ENCODE results near the gene SSC5D. TPM values are rescaled to one million over a fixed set of nuclear protein-coding genes. Genes with fewer than 3 reads are reported as not detected.
A peak's percentile ranks its signal among the peaks of the same experiment; 100 is the strongest.
"Not testable (repeated sequence)": the region's sequence is repeated elsewhere in the genome, so short reads cannot be mapped to it uniquely, and the experiment has no call there.

Gene SSC5D
- total RNA-seq, 1 donor from 2014 or later: 0.71 TPM

DNA sequence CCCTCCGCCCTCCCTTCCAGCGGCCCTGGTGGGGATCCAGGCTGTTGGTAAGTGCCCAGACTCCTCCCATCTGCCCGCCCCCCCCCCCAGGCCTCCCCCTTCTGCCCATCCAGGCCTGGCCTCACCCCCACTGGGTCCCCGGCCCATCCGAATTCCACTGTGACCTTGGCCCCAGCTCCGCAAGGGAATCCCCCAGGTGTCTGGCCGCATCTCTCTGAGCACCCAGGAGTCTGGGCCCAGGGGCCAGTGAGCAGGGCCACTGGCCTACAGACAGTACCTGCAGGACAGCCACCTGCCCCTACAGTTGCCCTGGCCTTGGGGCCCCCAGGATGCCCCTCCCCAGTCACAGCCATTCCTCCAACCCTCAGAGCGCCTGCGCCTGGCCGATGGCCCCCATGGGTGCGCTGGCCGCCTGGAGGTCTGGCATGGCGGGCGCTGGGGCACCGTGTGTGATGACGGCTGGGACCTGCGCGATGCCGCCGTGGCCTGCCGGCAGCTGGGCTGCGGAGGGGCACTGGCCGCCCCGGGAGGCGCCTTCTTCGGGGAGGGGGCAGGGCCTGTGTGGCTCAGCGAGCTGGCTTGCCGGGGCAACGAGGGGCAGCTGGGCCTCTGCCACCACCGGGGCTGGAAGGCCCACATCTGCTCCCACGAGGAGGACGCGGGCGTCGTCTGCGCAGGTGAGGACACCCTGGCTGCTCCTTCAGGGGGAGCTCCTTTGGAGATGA is 912 bp downstream of the SSC5D start:
- intact Hi-C loops (cut with micrococcal nuclease): no loop called here
- DNase-seq (ENCODE audit: low spot score): no peak
- Mint-ChIP-seq H3K4me3 (ENCODE audit: low read depth) (no peak overlapping the region), H3K27ac (no peak overlapping the region), H3K4me1 (ENCODE audit: low read depth) (peaks cover 12% of the 10 kb centered on the region), H3K27me3 (ENCODE audit: low read depth) (peaks cover 2% of the 10 kb centered on the region), H3K36me3 (ENCODE audit: low read depth) (no peaks in the 10 kb centered on the region), H3K9me3 (no peaks in the 10 kb centered on the region)

DNA sequence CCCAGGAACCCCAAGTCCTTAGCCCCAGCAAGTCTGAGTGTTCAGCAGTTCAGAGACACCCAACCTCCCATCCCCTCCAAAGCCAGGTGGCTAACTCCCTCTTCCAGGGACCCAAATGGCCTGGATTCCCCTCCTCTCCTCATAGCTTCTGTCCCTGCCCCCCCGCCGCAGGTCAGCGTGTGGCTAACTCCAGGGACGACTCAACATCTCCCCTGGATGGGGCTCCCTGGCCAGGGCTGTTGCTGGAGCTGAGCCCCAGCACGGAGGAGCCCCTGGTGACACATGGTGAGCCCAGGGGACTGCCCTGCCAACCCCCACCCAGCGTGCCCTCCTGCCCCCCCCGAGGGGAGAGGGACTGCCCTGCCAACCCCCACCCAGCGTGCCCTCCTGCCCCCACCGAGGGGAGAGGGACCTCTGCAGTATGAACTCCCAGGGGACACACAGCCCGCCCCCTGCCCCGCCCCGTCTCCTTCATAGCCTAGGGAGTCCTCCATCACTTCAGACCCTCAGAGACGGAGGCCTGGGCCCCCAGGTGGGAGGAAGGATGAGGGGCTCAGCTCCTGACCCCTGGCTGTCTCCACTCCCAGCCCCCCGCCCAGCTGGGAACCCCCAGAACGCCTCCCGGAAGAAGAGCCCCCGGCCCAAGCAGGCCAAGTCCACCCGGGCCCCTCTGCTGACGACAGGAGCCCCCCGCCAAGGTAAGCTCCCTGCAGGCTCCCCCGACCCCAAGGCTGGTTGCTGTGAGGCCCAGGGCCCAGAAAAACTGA is 1.7 kb downstream of the SSC5D start:
- no peak overlapping the region for H3K27ac Mint-ChIP-seq
- H3K4me3 Mint-ChIP-seq (ENCODE audit: low read depth): no peak overlapping the region
- DNase-seq (ENCODE audit: low spot score): no peak
- peaks cover 12% of the 10 kb centered on the region for H3K4me1 Mint-ChIP-seq (ENCODE audit: low read depth)
- no peaks in the 10 kb centered on the region for H3K9me3 Mint-ChIP-seq
- no peaks in the 10 kb centered on the region for H3K36me3 Mint-ChIP-seq (ENCODE audit: low read depth)
- H3K27me3 Mint-ChIP-seq (ENCODE audit: low read depth): peaks cover 2% of the 10 kb centered on the region
- intact Hi-C loops (cut with micrococcal nuclease): no loop called here

DNA sequence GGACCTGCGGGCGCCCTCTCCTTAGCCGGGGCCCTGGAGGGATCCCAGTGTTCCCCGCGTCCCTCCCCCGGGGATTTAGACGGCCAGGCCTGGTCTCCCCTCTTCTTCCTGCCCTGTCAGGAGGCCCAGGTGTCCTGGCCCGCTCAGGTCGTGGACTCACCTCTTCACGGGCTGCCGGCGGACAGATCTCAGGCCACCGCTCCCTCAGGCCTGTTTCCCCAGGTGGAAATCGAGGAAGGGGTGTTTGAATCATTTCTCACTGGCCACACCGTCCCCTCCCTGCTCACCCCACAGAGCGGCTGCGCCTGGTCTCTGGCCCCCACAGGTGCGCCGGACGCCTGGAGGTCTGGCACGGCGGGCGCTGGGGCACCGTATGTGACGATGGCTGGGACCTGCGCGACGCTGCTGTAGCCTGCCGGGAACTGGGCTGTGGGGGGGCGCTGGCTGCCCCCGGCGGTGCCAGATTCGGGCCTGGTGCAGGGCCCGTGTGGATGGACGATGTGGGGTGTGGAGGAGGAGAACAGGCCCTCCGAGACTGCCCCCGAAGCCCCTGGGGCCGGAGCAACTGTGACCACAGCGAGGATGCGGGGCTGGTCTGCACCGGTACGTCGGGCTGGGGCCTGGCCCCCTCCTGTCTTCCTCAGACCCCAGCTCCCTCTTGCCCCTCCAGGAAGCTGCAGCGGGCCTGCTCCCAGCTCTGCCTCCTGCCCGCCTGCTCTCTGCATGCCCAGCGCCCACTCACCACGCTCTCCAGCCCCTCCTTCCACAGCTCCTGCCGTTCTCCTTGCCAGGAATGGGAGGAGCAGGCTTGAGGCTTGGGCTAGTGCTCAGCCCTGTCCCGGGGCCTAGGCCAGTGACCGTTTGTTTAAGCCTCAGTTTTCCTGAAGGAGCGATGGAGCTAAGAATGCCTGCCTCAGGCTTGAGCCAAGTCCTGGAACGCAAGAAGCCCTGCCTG is 2.5 kb downstream of the SSC5D start:
- Mint-ChIP-seq H3K36me3 (ENCODE audit: low read depth) (no peaks in the 10 kb centered on the region), H3K9me3 (no peaks in the 10 kb centered on the region), H3K27me3 (ENCODE audit: low read depth) (peaks cover 2% of the 10 kb centered on the region), H3K4me3 (ENCODE audit: low read depth) (no peak overlapping the region), H3K27ac (no peak overlapping the region), H3K4me1 (ENCODE audit: low read depth) (peaks cover 12% of the 10 kb centered on the region)
- DNase-seq (ENCODE audit: low spot score): no peak
- intact Hi-C loops (cut with micrococcal nuclease): no loop called here

DNA sequence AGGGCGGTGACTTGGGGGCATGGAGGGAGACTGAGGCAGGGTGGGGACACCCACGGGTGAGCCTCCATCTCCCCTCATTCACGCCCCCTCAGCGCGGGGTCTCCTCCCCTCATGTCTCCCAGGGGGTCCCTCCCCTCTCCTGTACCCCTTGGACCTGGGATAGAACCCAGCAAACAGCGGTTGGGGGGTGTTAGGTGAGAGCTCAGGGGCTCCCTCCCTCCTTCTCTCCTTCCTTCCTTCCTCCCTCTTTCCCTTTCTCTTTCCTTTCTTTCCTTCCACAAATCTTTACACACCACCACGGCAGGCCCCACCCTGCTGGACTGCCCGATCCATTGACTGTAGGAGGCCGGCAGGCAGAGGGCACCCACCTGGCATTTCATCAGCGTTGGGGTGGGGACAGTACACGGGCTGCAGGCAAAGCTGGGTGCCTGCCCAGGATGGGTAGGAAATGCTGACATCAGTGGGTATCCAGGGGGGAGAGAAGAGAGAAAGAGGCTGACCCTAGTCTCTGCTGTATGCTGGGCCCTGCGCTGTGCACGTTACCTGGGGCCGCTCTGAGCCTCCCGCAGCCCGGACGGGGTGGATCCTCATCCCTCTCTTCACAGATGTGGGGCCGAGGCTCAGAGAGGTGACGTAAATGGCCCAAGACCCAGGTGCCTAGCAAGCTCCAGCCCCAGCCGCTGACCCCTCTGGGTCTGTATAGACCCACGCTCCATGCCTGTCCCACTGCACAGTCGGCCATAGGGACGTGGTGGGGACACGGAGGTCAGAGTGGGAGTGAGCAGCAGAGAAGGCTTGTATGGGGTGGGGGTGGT is 3.5 kb downstream of the SSC5D start:
- peaks cover 2% of the 10 kb centered on the region for H3K27me3 Mint-ChIP-seq (ENCODE audit: low read depth)

DNA sequence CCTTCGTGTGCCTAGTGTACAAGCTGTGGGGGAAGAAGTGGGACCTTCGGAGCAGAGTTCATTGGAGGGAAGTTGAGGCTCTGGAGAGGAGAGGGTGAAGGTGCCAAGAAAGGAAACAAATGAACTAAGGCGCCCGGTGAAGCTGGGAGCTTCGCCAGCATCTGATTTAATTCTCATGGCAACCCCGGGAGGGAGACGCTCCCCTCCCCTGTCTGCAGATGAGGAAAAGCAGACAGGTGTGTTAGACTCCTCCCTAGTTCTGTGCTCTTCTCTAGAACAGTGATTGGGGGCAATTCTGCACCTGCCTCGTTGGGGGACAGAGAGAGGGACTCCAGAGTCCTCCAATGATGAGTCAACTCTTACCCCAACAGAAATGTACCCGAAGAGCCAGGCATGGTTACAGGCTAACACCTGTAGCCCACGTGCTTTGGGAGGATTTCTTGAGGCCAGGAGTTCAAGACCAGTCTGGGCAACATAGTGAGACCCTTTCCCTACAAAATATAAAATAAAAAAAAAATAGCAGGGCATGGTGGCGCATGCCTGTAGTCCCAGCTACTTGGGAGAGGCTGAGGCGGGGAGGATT is 4.2 kb downstream of the SSC5D start:
- Mint-ChIP-seq H3K4me3 (ENCODE audit: low read depth) (no peak overlapping the region), H3K9me3 (no peaks in the 10 kb centered on the region), H3K4me1 (ENCODE audit: low read depth) (peaks cover 2% of the 10 kb centered on the region), H3K36me3 (ENCODE audit: low read depth) (no peaks in the 10 kb centered on the region), H3K27ac (no peak overlapping the region), H3K27me3 (ENCODE audit: low read depth) (peaks cover 2% of the 10 kb centered on the region)
- intact Hi-C loops (cut with micrococcal nuclease): no loop called here
- no peak for DNase-seq (ENCODE audit: low spot score)

More for the DNA sequence above, 3.5 kb downstream of the SSC5D start:
- Mint-ChIP-seq H3K4me3 (ENCODE audit: low read depth) (no peak overlapping the region), H3K9me3 (no peaks in the 10 kb centered on the region), H3K27ac (no peak overlapping the region), H3K4me1 (ENCODE audit: low read depth) (peaks cover 8% of the 10 kb centered on the region), H3K36me3 (ENCODE audit: low read depth) (no peaks in the 10 kb centered on the region)
- no peak for DNase-seq (ENCODE audit: low spot score)
- intact Hi-C loops (cut with micrococcal nuclease): no loop called here

- Mint-ChIP-seq H3K9me3 (no peaks in the 10 kb centered on the region), H3K27ac (no peak overlapping the region), H3K4me3 (ENCODE audit: low read depth) (no peak overlapping the region), H3K27me3 (ENCODE audit: low read depth) (peaks cover 2% of the 10 kb centered on the region), H3K4me1 (ENCODE audit: low read depth) (no peaks in the 10 kb centered on the region), H3K36me3 (ENCODE audit: low read depth) (no peaks in the 10 kb centered on the region)
- intact Hi-C loops (cut with micrococcal nuclease): no loop called here
- no peak for DNase-seq (ENCODE audit: low spot score)
Observed at GRCh38 chr19:55493052-55493644, 4.9 kb downstream of the SSC5D start.

DNA sequence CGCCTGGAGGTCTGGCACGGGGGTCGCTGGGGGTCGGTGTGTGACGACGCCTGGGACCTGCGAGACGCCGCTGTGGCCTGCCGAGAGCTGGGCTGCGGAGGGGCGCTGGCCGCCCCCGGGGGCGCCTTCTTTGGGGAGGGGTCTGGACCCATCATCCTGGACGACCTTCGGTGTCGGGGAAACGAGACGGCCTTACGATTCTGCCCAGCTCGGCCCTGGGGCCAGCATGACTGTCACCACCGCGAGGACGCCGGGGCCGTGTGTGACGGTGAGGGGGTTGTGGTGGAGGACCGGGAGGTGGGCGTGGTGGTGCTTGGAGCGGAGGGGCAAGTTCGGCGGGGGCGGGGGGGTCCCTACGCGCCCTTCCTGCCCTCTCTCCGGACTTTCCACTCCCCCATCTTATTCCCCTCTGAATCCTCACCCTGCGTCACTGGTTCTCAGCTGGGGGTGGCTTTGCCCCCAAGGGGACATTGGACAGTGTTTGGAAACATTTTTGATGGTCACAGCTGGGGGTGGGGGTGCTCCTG is 5.5 kb downstream of the SSC5D start:
- H3K9me3 Mint-ChIP-seq: no peaks in the 10 kb centered on the region
- H3K36me3 Mint-ChIP-seq (ENCODE audit: low read depth): no peaks in the 10 kb centered on the region
- no peak overlapping the region for H3K4me3 Mint-ChIP-seq (ENCODE audit: low read depth)
- H3K27me3 Mint-ChIP-seq (ENCODE audit: low read depth): peaks cover 2% of the 10 kb centered on the region
- DNase-seq (ENCODE audit: low spot score): no peak
- no peak overlapping the region for H3K27ac Mint-ChIP-seq
- intact Hi-C loops (cut with micrococcal nuclease): no loop called here
- H3K4me1 Mint-ChIP-seq (ENCODE audit: low read depth): no peaks in the 10 kb centered on the region

- H3K27me3 Mint-ChIP-seq (ENCODE audit: low read depth): peaks cover 2% of the 10 kb centered on the region
- H3K4me3 Mint-ChIP-seq (ENCODE audit: low read depth): peak overlapping the region; percentile 26
- H3K4me1 Mint-ChIP-seq (ENCODE audit: low read depth): no peaks in the 10 kb centered on the region
- H3K36me3 Mint-ChIP-seq (ENCODE audit: low read depth): no peaks in the 10 kb centered on the region
- DNase-seq (ENCODE audit: low spot score): no peak
- intact Hi-C loops (cut with micrococcal nuclease): no loop called here
- H3K9me3 Mint-ChIP-seq: no peaks in the 10 kb centered on the region
- H3K27ac Mint-ChIP-seq: no peak overlapping the region
Observed at GRCh38 chr19:55494172-55494761, 6.0 kb downstream of the SSC5D start.

DNA sequence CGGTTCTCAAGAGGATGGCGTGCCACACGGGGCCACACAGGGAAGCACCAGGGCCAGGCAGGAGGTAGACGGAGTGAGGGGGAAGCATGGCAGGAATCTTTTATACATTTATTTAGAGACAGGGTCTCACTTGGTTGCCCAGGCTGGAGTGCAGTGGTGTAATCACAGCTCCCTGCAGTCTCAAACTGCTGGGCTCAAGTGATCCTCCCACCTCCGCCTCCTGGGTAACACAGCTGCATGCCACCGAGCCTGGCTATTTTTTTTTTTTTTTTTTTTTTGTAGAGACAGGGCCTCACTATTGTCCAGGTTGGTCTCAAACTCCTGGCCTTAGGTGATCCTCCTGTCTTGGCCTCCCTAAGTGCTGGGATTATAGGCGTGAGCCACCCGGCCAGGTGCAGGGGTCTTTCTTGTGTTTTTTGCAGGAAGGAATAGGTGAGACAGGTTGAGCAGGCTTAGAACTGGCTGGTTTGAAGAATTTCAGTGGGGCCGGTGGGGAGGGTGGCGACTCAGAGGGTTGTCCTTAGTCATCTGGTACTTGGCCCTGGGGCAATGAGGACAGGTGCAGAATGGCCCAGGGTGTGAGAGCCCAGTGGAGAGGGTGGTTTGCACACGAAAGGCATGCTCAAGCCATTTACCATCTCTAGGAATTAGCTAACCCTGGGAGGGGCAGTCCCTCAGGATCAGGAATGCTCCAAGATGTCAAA is 7.6 kb downstream of the SSC5D start:
- Mint-ChIP-seq H3K9me3 (no peaks in the 10 kb centered on the region), H3K27ac (no peak overlapping the region), H3K27me3 (ENCODE audit: low read depth) (peaks cover 2% of the 10 kb centered on the region), H3K36me3 (ENCODE audit: low read depth) (no peaks in the 10 kb centered on the region), H3K4me3 (ENCODE audit: low read depth) (no peak overlapping the region), H3K4me1 (ENCODE audit: low read depth) (no peaks in the 10 kb centered on the region)
- intact Hi-C loops (cut with micrococcal nuclease): no loop called here
- DNase-seq (ENCODE audit: low spot score): no peak

DNA sequence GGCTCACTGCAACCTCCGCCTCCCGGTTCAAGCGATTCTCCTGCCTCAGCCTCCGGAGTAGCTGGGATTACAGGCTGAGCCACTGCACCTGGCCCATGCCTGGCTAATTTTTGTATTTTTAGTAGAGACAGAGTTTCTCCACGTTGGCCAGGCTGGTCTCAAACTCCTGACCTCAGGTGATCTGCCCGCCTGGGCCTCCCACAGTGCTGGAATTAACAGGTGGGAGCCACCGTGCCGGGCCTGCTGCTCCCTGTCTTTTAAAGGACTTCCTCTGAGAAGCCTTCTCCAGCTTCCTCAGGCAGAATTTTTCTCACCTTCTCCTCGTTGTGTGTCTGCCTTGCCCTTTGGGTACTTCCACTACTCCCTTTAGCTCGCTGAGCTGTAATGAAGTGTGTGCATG is 8.6 kb downstream of the SSC5D start:
- intact Hi-C loops (cut with micrococcal nuclease); H3K9me3 Mint-ChIP-seq; H3K4me3 Mint-ChIP-seq (ENCODE audit: low read depth); H3K36me3 Mint-ChIP-seq (ENCODE audit: low read depth); H3K27me3 Mint-ChIP-seq (ENCODE audit: low read depth); DNase-seq (ENCODE audit: low spot score); H3K27ac Mint-ChIP-seq; H3K4me1 Mint-ChIP-seq (ENCODE audit: low read depth): not testable (repeated sequence)

DNA sequence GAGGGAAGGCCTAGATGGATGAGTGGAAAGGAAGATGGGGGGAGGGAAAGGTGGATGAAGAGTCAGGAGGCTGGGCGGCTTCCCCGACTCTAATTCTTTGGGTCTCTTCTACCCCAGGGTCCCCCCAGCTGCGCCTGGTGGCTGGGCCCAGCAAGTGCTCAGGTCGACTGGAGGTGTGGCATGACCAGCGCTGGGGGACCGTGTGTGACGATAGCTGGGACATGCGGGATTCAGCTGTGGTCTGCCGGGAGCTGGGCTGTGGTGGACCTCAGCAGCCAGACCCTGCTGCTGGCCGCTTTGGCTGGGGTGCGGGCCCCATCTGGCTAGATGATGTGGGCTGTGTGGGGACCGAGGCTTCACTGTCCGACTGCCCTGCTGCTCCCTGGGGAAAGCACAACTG is 9.5 kb downstream of the SSC5D start:
- intact Hi-C loops (cut with micrococcal nuclease): no loop called here
- Mint-ChIP-seq H3K9me3 (no peaks in the 10 kb centered on the region), H3K4me3 (ENCODE audit: low read depth) (no peak overlapping the region), H3K27me3 (ENCODE audit: low read depth) (no peaks in the 10 kb centered on the region), H3K27ac (no peak overlapping the region), H3K36me3 (ENCODE audit: low read depth) (no peaks in the 10 kb centered on the region), H3K4me1 (ENCODE audit: low read depth) (peaks cover 9% of the 10 kb centered on the region)
- no peak for DNase-seq (ENCODE audit: low spot score)

All from activated T-helper 2 cell treated with anti-CD3 and anti-CD28 coated beads, Interferon-gamma antibody, Interleukin-2, Interleukin-4, amounts not matched to agents 10 μg/mL and 5 μg/mL and 100 μg/mL, durations not matched to agents 14 hours and 24 hours and 36 hours (primary cell).